ENCODE measurements around the gene PMEPA1.
A peak's percentile ranks its signal among the peaks of the same experiment; 100 is the strongest.

The PMEPA1 gene

GRCh38 chr20:57672164-57672563 is 37.7 kb downstream of the PMEPA1 start:
- DNase-seq, result peak; percentile 80

- no peak for DNase-seq
Measured at GRCh38 chr20:57671662-57672061, 38.2 kb downstream of the PMEPA1 start.

- DNase-seq, result no peak
Measured at GRCh38 chr20:57671072-57671391, 38.8 kb downstream of the PMEPA1 start.

- no peak for DNase-seq
Measured at GRCh38 chr20:57670288-57671071, 39.3 kb downstream of the PMEPA1 start.

- DNase-seq, result no peak
Measured at GRCh38 chr20:57669632-57670031, 40.2 kb downstream of the PMEPA1 start.

GRCh38 chr20:57667924-57668782 is 41.7 kb downstream of the PMEPA1 start:
- no peak for DNase-seq

GRCh38 chr20:57667388-57667787 is 42.4 kb downstream of the PMEPA1 start:
- no peak for DNase-seq

GRCh38 chr20:57666834-57667157 is 43.0 kb downstream of the PMEPA1 start:
- DNase-seq, result no peak

GRCh38 chr20:57666106-57666833 is 43.5 kb downstream of the PMEPA1 start:
- no peak for DNase-seq

- DNase-seq, result no peak
Measured at GRCh38 chr20:57665589-57665971, 44.2 kb downstream of the PMEPA1 start.

- no peak for DNase-seq
Measured at GRCh38 chr20:57664924-57665588, 44.8 kb downstream of the PMEPA1 start.

GRCh38 chr20:57664476-57664875 is 45.3 kb downstream of the PMEPA1 start:
- DNase-seq, result no peak

GRCh38 chr20:57663681-57664451 is 45.9 kb downstream of the PMEPA1 start:
- no peak for DNase-seq

- DNase-seq, result no peak
Measured at GRCh38 chr20:57663241-57663640, 46.6 kb downstream of the PMEPA1 start.

GRCh38 chr20:57662456-57663240 is 47.2 kb downstream of the PMEPA1 start:
- no peak for DNase-seq

GRCh38 chr20:57661746-57662455 is 47.9 kb downstream of the PMEPA1 start:
- no peak for DNase-seq

- DNase-seq, result peak; percentile 22
Measured at GRCh38 chr20:57660922-57661745, 48.7 kb downstream of the PMEPA1 start.

GRCh38 chr20:57660181-57660921 is 49.5 kb downstream of the PMEPA1 start:
- peak; percentile 1 for DNase-seq

Data from retina (tissue), 1 donor.